Suprapubic skin (tissue), 4 donors: ENCODE measurements around the gene ENPP7.

ENCODE experiments used
- CTCF ChIP-seq, 2 donors: fragments of 200-600 bp in 1 of 2; fragments of 450-650 bp in 1 of 2; sonication (generic) in 1 of 2; IDR thresholded peaks; one replicate each; pipeline ENCODE4 v1.5.1; 2016 to 2019; ENCODE audit warnings: antibody characterized with exemption in 2 of 2, mild to moderate bottlenecking in 1 of 2, moderate library complexity in 1 of 2
- EP300 ChIP-seq: sonication (generic); formaldehyde crosslinking; IDR thresholded peaks from one replicate; pipeline ENCODE4 v1.6.1; 2017; ENCODE audit warnings: antibody characterized with exemption
- POLR2AphosphoS5 ChIP-seq, 3 donors: sonication (generic); formaldehyde crosslinking; IDR thresholded peaks; one replicate each; pipeline ENCODE4 v1.6.1; 2017; ENCODE audit warnings: antibody characterized with exemption in 3 of 3

GRCh38 chr17:79698146-79698846 is 32.4 kb upstream of the ENPP7 start:
- TF ChIP-seq POLR2AphosphoS5 (IDR thresholded peaks at IDR 0.05) (no peak), EP300 (no peak), CTCF (IDR thresholded peaks at IDR 0.05) (no peak)
